Effector CD4-positive, alpha-beta T cell (primary cell): ENCODE measurements around the gene TTC21A.
"Not testable (repeated sequence)": the region's sequence is repeated elsewhere in the genome, so short reads cannot be mapped to it uniquely, and the experiment has no call there.

Experiments used
- DNase-seq: peaks from one replicate; pipeline ENCODE4 v3.0.0-alpha.2; 2020

Gene TTC21A

GRCh38 chr3:39156421-39156820 is 48.9 kb downstream of the TTC21A start:
- no peak for DNase-seq

- DNase-seq, result no peak
Measured at GRCh38 chr3:39157359-39157758, 49.9 kb downstream of the TTC21A start.

DNA sequence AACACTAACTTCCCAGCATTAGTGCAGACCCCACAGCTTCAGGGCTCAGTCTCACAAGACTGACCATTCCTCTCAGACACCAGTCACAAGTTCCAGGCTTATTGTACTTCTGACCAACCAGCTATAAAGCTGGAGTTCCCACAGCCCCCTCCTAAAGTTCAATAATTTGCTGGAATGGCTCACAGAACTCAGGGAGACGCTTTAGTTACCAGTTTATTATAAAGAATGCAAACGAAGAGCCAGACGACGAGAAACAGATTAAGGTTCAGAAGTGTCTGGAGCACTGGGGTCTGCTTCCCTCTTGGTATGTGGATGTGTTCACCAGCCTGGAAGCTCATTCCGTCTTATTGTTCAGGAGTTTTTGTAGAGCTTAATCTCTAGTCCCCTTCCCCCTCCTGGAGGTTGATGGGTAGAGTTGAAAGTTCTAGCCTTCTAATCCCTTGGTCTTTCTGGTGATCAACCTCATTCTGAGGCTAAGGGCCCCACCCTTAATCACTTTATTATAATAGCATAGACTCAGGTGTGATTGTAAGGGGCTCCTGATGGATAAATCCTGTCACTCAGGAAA is 50.8 kb downstream of the TTC21A start:
- DNase-seq, result no peak

GRCh38 chr3:39164414-39164813 is 56.9 kb downstream of the TTC21A start:
- no peak for DNase-seq

GRCh38 chr3:39165518-39165917 is 58.0 kb downstream of the TTC21A start:
- no peak for DNase-seq

DNA sequence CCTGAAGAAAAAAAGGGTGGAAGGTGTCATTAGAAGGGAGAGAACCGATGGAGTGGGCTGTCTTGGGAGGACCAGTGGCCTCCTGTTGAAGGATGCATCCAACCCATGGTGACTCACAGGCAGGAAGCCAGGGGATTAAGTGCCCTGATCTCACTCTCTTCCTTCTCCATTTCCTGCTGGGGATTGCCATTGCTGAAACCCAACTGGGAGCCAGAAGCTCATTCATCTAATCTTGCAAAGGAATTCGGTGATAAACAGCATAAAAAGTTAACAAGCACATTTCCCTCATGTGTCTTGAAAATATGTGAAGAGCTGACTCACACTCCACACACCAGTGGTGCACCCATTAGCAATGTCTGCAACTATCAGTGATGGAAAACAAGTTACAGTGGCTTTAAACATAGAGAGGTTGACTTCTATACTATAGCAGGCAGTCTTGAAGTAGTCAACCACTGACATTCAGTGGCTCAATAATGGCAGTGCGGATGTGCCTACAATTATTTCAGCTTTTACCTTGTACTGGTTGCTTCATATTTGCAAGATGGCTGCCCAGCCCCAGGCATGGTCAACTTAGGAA is 58.7 kb downstream of the TTC21A start:
- DNase-seq, result no peak

- no peak for DNase-seq
Measured at GRCh38 chr3:39166932-39167532, 59.6 kb downstream of the TTC21A start.

GRCh38 chr3:39168156-39168780 is 60.8 kb downstream of the TTC21A start:
- no peak for DNase-seq

DNA sequence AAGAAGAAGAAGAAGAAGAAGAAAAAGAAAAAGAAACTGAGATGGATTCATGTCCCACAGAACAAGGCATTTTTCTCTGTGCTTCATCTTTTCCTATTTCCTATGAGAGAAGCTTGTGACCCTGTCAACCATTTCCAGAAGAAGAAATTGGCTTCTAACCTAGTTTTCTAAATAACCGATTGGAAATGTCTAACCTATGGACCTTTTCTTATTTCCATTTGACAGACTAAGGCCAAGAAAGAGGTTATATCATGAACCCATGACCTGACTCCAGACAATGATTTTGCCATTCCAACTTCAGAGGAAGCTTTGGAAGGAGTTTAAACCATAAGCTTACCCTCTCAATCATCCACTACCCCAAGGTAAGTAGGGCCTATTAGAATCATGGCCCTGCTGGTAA is 62.2 kb downstream of the TTC21A start:
- DNase-seq, result no peak

DNA sequence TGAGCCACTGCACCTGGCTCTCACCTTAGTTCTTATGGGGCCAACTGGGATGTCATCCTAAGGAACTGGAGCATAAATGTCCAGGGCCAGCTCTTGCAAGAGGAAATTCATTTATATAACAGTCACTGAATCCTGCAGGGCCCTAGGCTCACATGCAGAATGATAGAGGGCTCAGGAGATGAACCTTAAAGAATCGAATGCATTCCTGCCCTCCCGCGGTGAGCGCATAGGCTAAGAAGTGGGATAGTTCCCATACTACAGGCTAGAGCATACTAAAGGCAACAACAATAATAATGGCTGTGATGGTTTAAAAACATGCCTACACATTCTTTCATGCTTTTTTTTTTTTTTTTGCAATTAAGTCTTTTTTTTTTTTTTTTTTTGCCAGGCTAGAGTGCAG is 63.0 kb downstream of the TTC21A start:
- no peak for DNase-seq

- not testable (repeated sequence) for DNase-seq
Measured at GRCh38 chr3:39170877-39171276, 63.4 kb downstream of the TTC21A start.

DNA sequence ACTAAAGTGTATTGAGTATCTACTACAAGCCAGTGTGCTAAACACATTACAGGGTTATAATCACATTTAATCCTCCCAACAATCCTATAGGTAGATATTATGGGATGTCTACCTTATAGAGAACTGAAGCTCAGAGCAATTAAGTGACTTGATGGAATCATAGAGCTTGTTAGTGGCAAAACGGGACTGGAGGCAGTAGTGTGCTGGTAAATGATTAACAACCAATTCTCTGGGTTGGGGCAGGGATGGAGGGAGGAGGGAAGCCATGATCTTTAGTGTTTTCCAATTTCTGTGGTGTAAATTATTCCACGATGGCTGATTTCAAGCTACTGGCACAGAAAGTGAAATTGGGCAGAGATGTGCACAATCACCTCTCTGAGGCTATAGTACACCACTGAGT is 64.4 kb downstream of the TTC21A start:
- no peak for DNase-seq

- DNase-seq, result no peak
Measured at GRCh38 chr3:39173318-39174125, 66.0 kb downstream of the TTC21A start.

DNA sequence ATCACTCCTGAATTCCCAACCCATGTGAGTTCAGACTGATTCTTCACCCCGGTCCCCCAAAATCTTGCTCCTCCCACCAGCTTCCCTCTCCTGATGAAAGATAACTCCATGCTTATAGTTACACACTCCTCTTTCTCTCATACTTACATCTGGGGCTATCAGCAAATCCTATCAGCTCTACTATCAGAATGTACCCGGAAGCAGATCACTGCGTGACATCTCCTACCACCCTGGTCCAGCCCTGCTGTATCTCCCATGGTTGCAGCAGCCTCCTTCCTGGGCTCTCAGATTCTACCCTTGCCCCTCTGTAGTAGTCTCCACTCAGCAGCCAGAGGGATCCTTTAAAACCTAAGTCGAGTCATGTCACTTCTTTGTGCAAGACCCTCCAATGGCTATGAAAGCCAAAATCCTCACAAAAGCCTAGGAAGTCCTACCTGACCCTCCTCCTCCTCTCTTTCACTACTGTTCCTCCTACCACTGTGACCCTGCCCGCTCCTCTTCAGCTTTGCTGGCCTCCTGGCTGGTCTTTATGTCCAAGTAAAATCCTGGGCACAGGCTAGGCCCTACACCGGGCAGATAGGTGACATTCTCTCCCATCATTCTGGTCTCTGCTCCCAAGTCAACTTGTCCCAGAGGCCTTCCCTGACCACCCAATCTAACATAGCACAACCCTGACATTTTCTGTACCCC is 68.7 kb downstream of the TTC21A start:
- DNase-seq, result no peak

DNA sequence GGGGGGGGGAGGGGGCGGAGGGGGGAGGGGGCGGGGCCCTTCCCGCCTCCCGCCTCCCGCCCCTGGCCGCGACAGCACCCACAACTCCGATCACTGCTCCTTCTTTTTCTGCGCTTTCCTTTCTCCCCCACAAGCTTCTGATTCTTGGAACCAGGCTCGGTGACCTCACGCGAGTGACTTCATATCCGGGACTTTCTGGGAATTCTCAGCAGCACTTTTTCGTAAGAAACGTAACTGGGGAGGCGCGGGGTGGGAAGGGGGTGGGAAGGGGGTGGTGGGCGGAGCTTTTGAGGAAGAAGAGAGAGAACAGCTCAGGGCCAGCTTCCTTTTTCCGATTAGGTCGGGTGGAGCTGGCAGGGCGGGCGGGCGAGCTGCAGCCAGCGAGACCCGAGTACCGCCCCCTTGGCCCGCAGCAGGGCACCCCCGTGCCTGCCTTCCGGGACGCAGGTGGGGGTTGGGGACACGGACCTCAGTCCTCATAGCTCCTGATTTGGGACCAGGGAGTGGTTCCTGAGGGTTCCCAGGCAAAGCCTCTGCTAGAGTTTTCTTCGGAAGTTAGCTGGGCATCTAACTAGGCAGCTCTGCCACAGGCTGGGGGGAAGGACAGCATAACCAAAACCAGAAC is 70.3 kb downstream of the TTC21A start:
- peak; percentile 48 for DNase-seq

DNA sequence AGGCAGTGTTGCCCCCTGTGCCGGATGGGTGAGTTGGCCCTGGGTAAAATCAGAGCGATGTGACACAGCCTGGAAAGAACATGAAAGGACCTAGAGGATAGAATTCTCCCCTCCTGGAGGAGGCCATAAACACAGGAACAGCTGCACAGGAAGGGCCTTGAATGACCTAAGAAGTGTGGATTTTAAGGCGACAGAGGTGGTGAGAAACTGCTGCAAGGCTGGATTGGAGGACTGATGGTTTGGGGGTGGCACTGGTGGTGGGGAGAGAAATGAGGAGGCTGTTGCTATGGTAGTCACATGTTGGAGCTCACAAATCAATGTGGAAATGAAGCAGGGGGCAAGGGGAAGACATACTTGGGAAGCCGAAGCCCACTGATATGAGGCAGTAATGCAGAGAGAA is 71.1 kb downstream of the TTC21A start:
- DNase-seq, result no peak

GRCh38 chr3:39180183-39180545 is 72.7 kb downstream of the TTC21A start:
- no peak for DNase-seq

DNA sequence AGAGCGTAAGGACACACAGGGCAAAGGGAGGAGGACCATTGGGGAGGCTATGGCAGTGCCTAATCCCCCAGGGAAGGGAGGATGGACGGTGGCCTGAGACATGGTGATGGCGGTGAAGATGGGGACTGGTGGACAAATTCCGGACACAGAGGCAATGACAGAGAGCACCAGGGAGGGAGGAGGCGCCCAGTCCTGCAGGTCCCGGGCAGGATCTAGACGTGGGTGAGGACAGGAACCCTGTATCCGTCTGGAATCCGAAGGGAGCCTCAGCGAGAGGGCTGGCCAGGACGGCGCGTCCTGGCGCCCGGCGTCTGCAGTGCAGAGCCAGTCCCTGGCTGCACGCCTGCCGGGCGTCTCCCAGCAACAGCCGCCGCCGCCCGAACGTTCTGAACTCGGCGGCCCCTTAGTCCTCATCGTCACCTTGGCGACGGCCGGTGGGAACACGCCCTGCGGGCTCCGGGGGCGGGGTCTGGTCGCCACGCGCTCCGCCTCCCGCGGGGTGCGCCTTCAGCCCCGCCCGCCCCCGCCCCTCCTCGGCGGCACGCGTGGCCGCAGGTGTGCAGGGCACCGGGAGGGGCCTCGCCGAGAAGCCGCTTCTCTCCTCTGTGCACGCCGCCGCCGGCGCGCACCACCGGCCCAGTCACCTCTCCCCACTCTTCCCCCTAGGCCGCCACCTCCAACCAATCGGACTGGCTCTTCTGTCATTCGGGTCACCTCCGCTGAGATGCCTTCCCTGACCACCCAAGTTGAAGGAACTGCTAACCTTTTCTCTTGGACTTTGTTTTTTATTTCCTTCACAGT is 73.3 kb downstream of the TTC21A start:
- peak; percentile 84 for DNase-seq

- no peak for DNase-seq
Measured at GRCh38 chr3:39181408-39182335, 74.2 kb downstream of the TTC21A start.
